NCI-H1092 treated with DMSO at 0.1 percent for 48 hours (cell line): ENCODE results near the gene EFR3B.
A peak's percentile ranks its signal among the peaks of the same experiment; 100 is the strongest.
"Not testable (repeated sequence)": the region's sequence is repeated elsewhere in the genome, so short reads cannot be mapped to it uniquely, and the experiment has no call there.

Source experiments
- DNase-seq: peaks from one replicate; lab custom pipeline; 2025; lab: John Stamatoyannopoulos, UW

The EFR3B gene

GRCh38 chr2:25041928-25042320, at the start of gene EFR3B:
Gene EFR3B (plus strand): TSS chr2:25042076. CDS start chr2:25042313, 237 bp downstream.
- peak; percentile 91 for DNase-seq

- no peak for DNase-seq
Observed at GRCh38 chr2:24993406-24994145, 48.3 kb upstream of the EFR3B start.

GRCh38 chr2:24994146-24994724, 47.6 kb upstream of the EFR3B start:
- DNase-seq: no peak

GRCh38 chr2:24999097-24999496, 42.8 kb upstream of the EFR3B start:
- DNase-seq: not testable (repeated sequence)

GRCh38 chr2:25000036-25000435, 41.8 kb upstream of the EFR3B start:
- no peak for DNase-seq

- no peak for DNase-seq
Observed at GRCh38 chr2:25000503-25001324, 41.2 kb upstream of the EFR3B start.

- no peak for DNase-seq
Observed at GRCh38 chr2:25001325-25001637, 40.6 kb upstream of the EFR3B start.

- DNase-seq: no peak
Observed at GRCh38 chr2:25002066-25002465, 39.8 kb upstream of the EFR3B start.

GRCh38 chr2:25009954-25010353, 31.9 kb upstream of the EFR3B start:
- DNase-seq: no peak

GRCh38 chr2:25011342-25011741, 30.5 kb upstream of the EFR3B start:
- not testable (repeated sequence) for DNase-seq

GRCh38 chr2:25014631-25015030, 27.2 kb upstream of the EFR3B start:
- no peak for DNase-seq

- DNase-seq: no peak
Observed at GRCh38 chr2:25018681-25019080, 23.2 kb upstream of the EFR3B start.

- no peak for DNase-seq
Observed at GRCh38 chr2:25021791-25022362, 20.0 kb upstream of the EFR3B start.

GRCh38 chr2:25023333-25023732, 18.5 kb upstream of the EFR3B start:
- DNase-seq: no peak

GRCh38 chr2:25025229-25026007, 16.5 kb upstream of the EFR3B start:
- no peak for DNase-seq

GRCh38 chr2:25026008-25026530, 15.8 kb upstream of the EFR3B start:
- no peak for DNase-seq

GRCh38 chr2:25029183-25029554, 12.7 kb upstream of the EFR3B start:
- DNase-seq: no peak

- no peak for DNase-seq
Observed at GRCh38 chr2:25030702-25031101, 11.2 kb upstream of the EFR3B start.

GRCh38 chr2:25032094-25032493, 9.8 kb upstream of the EFR3B start:
- no peak for DNase-seq

GRCh38 chr2:25032901-25033300, 9.0 kb upstream of the EFR3B start:
- DNase-seq: no peak

GRCh38 chr2:25034081-25034480, 7.8 kb upstream of the EFR3B start:
- no peak for DNase-seq
